HepG2 (cell line): ENCODE measurements around the gene ASGR1. TPM values are rescaled to one million over a fixed set of nuclear protein-coding genes. Genes with fewer than 3 reads are reported as not detected.

Source experiments
- ATAC-seq: fragments of 200-7000 bp; cut with Tn5 transposase; 3 replicates; pipeline ENCODE4 v1.9.1; 2020; ENCODE audit warnings: mild to moderate bottlenecking, moderate library complexity
- BruUV-seq: library from RNA; stranded (reverse); fragments of 400-500 nt; replicated peaks from 2 replicates; lab custom pipeline; 2021; lab: Mats Ljungman, UMichigan
- CTCF ChIA-PET: fragments of 300-600 bp; formaldehyde crosslinking; extraction: SDS; loops from one replicate; lab custom pipeline; 2021; ENCODE audit warnings: low total read pairs, inconsistent platforms, low intra/inter-chr PET ratio; lab: Yijun Ruan, JAX
- POLR2A ChIA-PET: fragments of 350-600 bp; sonication (Branson Sonifier 250); formaldehyde crosslinking; loops from one replicate; lab custom pipeline; 2020; ENCODE audit warnings: antibody characterized with exemption, inconsistent platforms; lab: Yijun Ruan, JAX
- DNase-seq: peaks from one replicate; pipeline ENCODE4 v3.0.0-alpha.2; 2015; ENCODE audit warnings: low spot score
- FAIRE-seq: peaks from 3 replicates; lab custom pipeline; 2011; peaks lifted over from hg19 to GRCh38; lab: Jason Lieb, UNC
- H2AFZ ChIP-seq: one replicate; pipeline ENCODE4 v1.6.1; 2011; ENCODE audit warnings: low read length, inconsistent platforms
- H3K27ac ChIP-seq: fragments of 300-600 bp; 3 replicates; pipeline ENCODE4 v1.8.0; 2011; ENCODE audit warnings: mixed run types, mild to moderate bottlenecking, mixed read lengths, low read length, inconsistent platforms; ENCODE audit not compliant: insufficient read depth; ENCODE audit errors: extremely low read length
- H3K27me3 ChIP-seq, 2 experiments: fragments of 200-600 bp in 1 of 2; 2 replicates in 1 of 2; 3 replicates in 1 of 2; pipeline versions ENCODE4 v1.6.0 to v1.8.0; 2011; ENCODE audit warnings: low read length in 2 of 2, mild to moderate bottlenecking in 2 of 2, moderate library complexity in 2 of 2, inconsistent platforms in 1 of 2; ENCODE audit not compliant: insufficient read depth in 2 of 2, control insufficient read depth in 1 of 2
- H3K36me3 ChIP-seq, 2 experiments: fragments of 200-600 bp in 1 of 2; replicated peaks in 1 of 2; 2 replicates in 1 of 2; 3 replicates in 1 of 2; pipeline versions ENCODE4 v1.5.1 to v1.8.0; 2011; ENCODE audit warnings: low read length in 2 of 2, inconsistent platforms in 1 of 2; ENCODE audit not compliant: insufficient read depth in 2 of 2, control insufficient read depth in 1 of 2
- H3K4me1 ChIP-seq: 2 replicates; pipeline ENCODE4 v1.5.1; 2012; ENCODE audit warnings: low read length, inconsistent platforms; ENCODE audit not compliant: insufficient read depth
- H3K4me2 ChIP-seq: 2 replicates; pipeline ENCODE4 v1.6.0; 2011; ENCODE audit warnings: low read depth, low read length, inconsistent platforms
- H3K4me3 ChIP-seq, 3 experiments: fragments of 200-600 bp in 1 of 3; sonication (generic), shearing (Covaris generic) in 1 of 3; replicated peaks in 1 of 3; 2 replicates each; pipeline ENCODE4 v1.5.1; 2011 to 2016; ENCODE audit warnings: low read length in 3 of 3, inconsistent platforms in 2 of 3, low read depth in 2 of 3, mild to moderate bottlenecking in 2 of 3, control low read depth in 1 of 3, mixed read lengths in 1 of 3; ENCODE audit not compliant: insufficient read depth in 1 of 3
- H3K79me2 ChIP-seq: one replicate; pipeline ENCODE4 v1.6.1; 2011; ENCODE audit warnings: low read length, inconsistent platforms; ENCODE audit not compliant: insufficient read depth
- H3K9ac ChIP-seq: 2 replicates; pipeline ENCODE4 v1.6.0; 2011; ENCODE audit warnings: mild to moderate bottlenecking, low read depth, low read length, inconsistent platforms; ENCODE audit not compliant: insufficient read depth
- H3K9me3 ChIP-seq: 2 replicates; pipeline ENCODE4 v1.5.1; 2012; ENCODE audit warnings: mild to moderate bottlenecking, low read length
- H4K20me1 ChIP-seq: 2 replicates; pipeline ENCODE4 v1.6.0; 2011; ENCODE audit warnings: inconsistent platforms, mild to moderate bottlenecking, low read length, moderate library complexity; ENCODE audit not compliant: insufficient read depth
- ASH2L ChIP-seq: fragments of 300-600, 200-600 bp; sonication (generic); IDR thresholded peaks from 2 replicates; pipeline ENCODE4 v1.7.0; 2017; ENCODE audit warnings: low read depth, mild to moderate bottlenecking, moderate library complexity, mixed read lengths, low read length; ENCODE audit not compliant: insufficient read length
- ATF2 ChIP-seq: sonication (generic); formaldehyde crosslinking; IDR thresholded peaks from 2 replicates; pipeline ENCODE4 v1.4.0; 2020; ENCODE audit warnings: missing genetic modification reagents
- SATB2 ChIP-seq: sonication (generic); formaldehyde crosslinking; IDR thresholded peaks from 2 replicates; pipeline ENCODE4 v1.5.0; 2020; ENCODE audit warnings: missing genetic modification reagents
- SMAD9 ChIP-seq: sonication (generic); formaldehyde crosslinking; IDR thresholded peaks from 2 replicates; pipeline ENCODE4 v1.5.1; 2020; ENCODE audit warnings: mild to moderate bottlenecking, missing genetic modification reagents
- TERF1 ChIP-seq: sonication (generic); formaldehyde crosslinking; IDR thresholded peaks from 2 replicates; pipeline ENCODE4 v1.8.0; 2022; ENCODE audit warnings: mild to moderate bottlenecking, missing genetic modification reagents, moderate library complexity
- ZNF451 ChIP-seq: sonication (generic); formaldehyde crosslinking; IDR thresholded peaks from 2 replicates; pipeline ENCODE4 v1.5.0; 2020; ENCODE audit warnings: mild to moderate bottlenecking, missing genetic modification reagents
- WGBS: methylation state at CpG from one replicate; pipeline ENCODE4 v1.1.6; 2017; ENCODE audit warnings: low lambda C conversion rate; 5-methylcytosine and 5-hydroxymethylcytosine counted together
- in situ Hi-C: cut with HindIII; loops from 2 replicates; pipeline ENCODE4 v1.10.0; 2017; ENCODE audit warnings: low pct_unique_long_range_greater_than_20kb; ENCODE audit not compliant: extremely low pct_ligation_motif_present
- intact Hi-C: fragments of 100-400 bp; cut with micrococcal nuclease; formaldehyde crosslinking; loops from one replicate; pipeline ENCODE4 v1.10.0; 2022; ENCODE audit not compliant: unreplicated experiment
- polyA plus RNA-seq, 8 experiments: library from polyadenylated mRNA; depleted of rRNA in 3 of 8; stranded (reverse) in 7 of 8; unstranded in 1 of 8; fragments of >200 nt; fragmentation: Illumina TruSeq in 4 of 8; extraction: Trizol in 4 of 8; gene quantifications; 2 replicates each; pipeline versions ENCODE4 v1.2.1 to v1.2.3, GENCODE V29; 2011 to 2016; ENCODE audit warnings: low read depth in 4 of 8, missing spikeins in 1 of 8, mixed read lengths in 1 of 8; ENCODE audit not compliant: insufficient read depth in 1 of 8
- total RNA-seq, 5 experiments: library from RNA; depleted of rRNA; stranded (reverse); fragments of >200 nt; fragmentation: Illumina TruSeq; extraction: Trizol; gene quantifications; 2 replicates each; pipeline ENCODE4 v1.2.3, GENCODE V29; 2016; ENCODE audit warnings: low read depth in 1 of 5
- TF ChIP-seq, protein P1 (sequence below): sonication (generic); formaldehyde crosslinking; IDR thresholded peaks from 2 replicates; pipeline ENCODE4 v1.9.0; 2021; ENCODE audit warnings: missing genetic modification reagents, borderline replicate concordance
- TF ChIP-seq, protein P2 (sequence below): sonication (generic); formaldehyde crosslinking; IDR thresholded peaks from 2 replicates; pipeline ENCODE4 v1.4.0; 2020; ENCODE audit warnings: mild to moderate bottlenecking, missing genetic modification reagents, borderline replicate concordance
- TF ChIP-seq, protein P3 (sequence below): fragments of 450-650 bp; IDR thresholded peaks from 2 replicates; pipeline ENCODE4 v1.6.1; 2016
- TF ChIP-seq, protein P4 (sequence below): sonication (generic); formaldehyde crosslinking; IDR thresholded peaks from 2 replicates; pipeline ENCODE4 v1.8.0; 2022; ENCODE audit warnings: missing genetic modification reagents, mild to moderate bottlenecking, moderate library complexity, borderline replicate concordance

The ASGR1 gene
- total and polyA plus RNA-seq, 2 of the 13 experiments (the other 11 are each of a cell fraction or from before 2014, with no cell fraction given) = 353 to 796 TPM

- ATAC-seq (no peak), DNase-seq (no peak), FAIRE-seq (no peak)
- Histone ChIP-seq H3K27me3 (peaks cover 0 to 9% of the 10 kb centered on the region in 2 experiments; a peak in 2 of 5 replicates), H3K27ac (no peak overlapping the region), H3K36me3 (no peaks in the 10 kb centered on the region), H3K4me3 (no peak overlapping the region), H3K9me3 (no peaks in the 10 kb centered on the region), H3K4me1 (no peaks in the 10 kb centered on the region), H3K9ac (no peak overlapping the region), H3K79me2 (no peaks in the 10 kb centered on the region), H3K4me2 (no peak overlapping the region), H4K20me1 (no peaks in the 10 kb centered on the region), H2AFZ (no peak overlapping the region)
- intact Hi-C loops = no loop called here
- BruUV-seq = no TSS peak
- in situ Hi-C loops = no loop called here
- ChIA-PET POLR2A (no interaction called here), CTCF (no interaction called here)
- 97% methylated on average over 15 of the region's 15 CpGs for WGBS
- TF ChIP-seq TERF1 (CRISPR knock-in tag) (no peak), ASH2L (no peak), ATF2 (no peak), ZNF451 (no peak), SMAD9 (no peak), SATB2 (CRISPR knock-in tag) (no peak)
- TF ChIP-seq, protein P1, sequence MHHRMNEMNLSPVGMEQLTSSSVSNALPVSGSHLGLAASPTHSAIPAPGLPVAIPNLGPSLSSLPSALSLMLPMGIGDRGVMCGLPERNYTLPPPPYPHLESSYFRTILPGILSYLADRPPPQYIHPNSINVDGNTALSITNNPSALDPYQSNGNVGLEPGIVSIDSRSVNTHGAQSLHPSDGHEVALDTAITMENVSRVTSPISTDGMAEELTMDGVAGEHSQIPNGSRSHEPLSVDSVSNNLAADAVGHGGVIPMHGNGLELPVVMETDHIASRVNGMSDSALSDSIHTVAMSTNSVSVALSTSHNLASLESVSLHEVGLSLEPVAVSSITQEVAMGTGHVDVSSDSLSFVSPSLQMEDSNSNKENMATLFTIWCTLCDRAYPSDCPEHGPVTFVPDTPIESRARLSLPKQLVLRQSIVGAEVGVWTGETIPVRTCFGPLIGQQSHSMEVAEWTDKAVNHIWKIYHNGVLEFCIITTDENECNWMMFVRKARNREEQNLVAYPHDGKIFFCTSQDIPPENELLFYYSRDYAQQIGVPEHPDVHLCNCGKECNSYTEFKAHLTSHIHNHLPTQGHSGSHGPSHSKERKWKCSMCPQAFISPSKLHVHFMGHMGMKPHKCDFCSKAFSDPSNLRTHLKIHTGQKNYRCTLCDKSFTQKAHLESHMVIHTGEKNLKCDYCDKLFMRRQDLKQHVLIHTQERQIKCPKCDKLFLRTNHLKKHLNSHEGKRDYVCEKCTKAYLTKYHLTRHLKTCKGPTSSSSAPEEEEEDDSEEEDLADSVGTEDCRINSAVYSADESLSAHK = no peak
- TF ChIP-seq, protein P2, sequence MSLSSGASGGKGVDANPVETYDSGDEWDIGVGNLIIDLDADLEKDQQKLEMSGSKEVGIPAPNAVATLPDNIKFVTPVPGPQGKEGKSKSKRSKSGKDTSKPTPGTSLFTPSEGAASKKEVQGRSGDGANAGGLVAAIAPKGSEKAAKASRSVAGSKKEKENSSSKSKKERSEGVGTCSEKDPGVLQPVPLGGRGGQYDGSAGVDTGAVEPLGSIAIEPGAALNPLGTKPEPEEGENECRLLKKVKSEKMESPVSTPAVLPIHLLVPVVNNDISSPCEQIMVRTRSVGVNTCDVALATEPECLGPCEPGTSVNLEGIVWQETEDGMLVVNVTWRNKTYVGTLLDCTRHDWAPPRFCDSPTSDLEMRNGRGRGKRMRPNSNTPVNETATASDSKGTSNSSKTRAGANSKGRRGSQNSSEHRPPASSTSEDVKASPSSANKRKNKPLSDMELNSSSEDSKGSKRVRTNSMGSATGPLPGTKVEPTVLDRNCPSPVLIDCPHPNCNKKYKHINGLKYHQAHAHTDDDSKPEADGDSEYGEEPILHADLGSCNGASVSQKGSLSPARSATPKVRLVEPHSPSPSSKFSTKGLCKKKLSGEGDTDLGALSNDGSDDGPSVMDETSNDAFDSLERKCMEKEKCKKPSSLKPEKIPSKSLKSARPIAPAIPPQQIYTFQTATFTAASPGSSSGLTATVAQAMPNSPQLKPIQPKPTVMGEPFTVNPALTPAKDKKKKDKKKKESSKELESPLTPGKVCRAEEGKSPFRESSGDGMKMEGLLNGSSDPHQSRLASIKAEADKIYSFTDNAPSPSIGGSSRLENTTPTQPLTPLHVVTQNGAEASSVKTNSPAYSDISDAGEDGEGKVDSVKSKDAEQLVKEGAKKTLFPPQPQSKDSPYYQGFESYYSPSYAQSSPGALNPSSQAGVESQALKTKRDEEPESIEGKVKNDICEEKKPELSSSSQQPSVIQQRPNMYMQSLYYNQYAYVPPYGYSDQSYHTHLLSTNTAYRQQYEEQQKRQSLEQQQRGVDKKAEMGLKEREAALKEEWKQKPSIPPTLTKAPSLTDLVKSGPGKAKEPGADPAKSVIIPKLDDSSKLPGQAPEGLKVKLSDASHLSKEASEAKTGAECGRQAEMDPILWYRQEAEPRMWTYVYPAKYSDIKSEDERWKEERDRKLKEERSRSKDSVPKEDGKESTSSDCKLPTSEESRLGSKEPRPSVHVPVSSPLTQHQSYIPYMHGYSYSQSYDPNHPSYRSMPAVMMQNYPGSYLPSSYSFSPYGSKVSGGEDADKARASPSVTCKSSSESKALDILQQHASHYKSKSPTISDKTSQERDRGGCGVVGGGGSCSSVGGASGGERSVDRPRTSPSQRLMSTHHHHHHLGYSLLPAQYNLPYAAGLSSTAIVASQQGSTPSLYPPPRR (CRISPR knock-in tag) = no peak
- TF ChIP-seq, protein P3, sequence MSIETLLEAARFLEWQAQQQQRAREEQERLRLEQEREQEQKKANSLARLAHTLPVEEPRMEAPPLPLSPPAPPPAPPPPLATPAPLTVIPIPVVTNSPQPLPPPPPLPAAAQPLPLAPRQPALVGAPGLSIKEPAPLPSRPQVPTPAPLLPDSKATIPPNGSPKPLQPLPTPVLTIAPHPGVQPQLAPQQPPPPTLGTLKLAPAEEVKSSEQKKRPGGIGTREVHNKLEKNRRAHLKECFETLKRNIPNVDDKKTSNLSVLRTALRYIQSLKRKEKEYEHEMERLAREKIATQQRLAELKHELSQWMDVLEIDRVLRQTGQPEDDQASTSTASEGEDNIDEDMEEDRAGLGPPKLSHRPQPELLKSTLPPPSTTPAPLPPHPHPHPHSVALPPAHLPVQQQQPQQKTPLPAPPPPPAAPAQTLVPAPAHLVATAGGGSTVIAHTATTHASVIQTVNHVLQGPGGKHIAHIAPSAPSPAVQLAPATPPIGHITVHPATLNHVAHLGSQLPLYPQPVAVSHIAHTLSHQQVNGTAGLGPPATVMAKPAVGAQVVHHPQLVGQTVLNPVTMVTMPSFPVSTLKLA = no peak
- TF ChIP-seq, protein P4, sequence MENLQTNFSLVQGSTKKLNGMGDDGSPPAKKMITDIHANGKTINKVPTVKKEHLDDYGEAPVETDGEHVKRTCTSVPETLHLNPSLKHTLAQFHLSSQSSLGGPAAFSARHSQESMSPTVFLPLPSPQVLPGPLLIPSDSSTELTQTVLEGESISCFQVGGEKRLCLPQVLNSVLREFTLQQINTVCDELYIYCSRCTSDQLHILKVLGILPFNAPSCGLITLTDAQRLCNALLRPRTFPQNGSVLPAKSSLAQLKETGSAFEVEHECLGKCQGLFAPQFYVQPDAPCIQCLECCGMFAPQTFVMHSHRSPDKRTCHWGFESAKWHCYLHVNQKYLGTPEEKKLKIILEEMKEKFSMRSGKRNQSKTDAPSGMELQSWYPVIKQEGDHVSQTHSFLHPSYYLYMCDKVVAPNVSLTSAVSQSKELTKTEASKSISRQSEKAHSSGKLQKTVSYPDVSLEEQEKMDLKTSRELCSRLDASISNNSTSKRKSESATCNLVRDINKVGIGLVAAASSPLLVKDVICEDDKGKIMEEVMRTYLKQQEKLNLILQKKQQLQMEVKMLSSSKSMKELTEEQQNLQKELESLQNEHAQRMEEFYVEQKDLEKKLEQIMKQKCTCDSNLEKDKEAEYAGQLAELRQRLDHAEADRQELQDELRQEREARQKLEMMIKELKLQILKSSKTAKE (CRISPR knock-in tag) = no peak
These were observed 25.2 kb upstream of the ASGR1 start for GRCh38 chr17:7204336-7204735.
